K562 (cell line): ENCODE data around the gene UVRAG. TPM values are rescaled to one million over a fixed set of nuclear protein-coding genes. Genes with fewer than 3 reads are reported as not detected.

Source experiments
- BCL6 ChIP-seq: fragments of 250-450 bp; sonication (Bioruptor Pico); IDR thresholded peaks from 2 replicates; pipeline ENCODE4 v1.4.0; 2020
- ELF4 ChIP-seq: fragments of 450-650 bp; formaldehyde crosslinking; IDR thresholded peaks from 2 replicates; pipeline ENCODE4 v1.4.0; 2022; ENCODE audit warnings: missing genetic modification characterization
- ILF3 ChIP-seq: fragments of 450-650 bp; IDR thresholded peaks from 2 replicates; pipeline ENCODE4 v1.6.1; 2018; ENCODE audit warnings: antibody characterized with exemption, mild to moderate bottlenecking, moderate library complexity, borderline replicate concordance
- KDM5B ChIP-seq: fragments of 200-600 bp; sonication (generic); IDR thresholded peaks from 2 replicates; pipeline ENCODE4 v1.6.1; 2012; ENCODE audit warnings: low read depth, mild to moderate bottlenecking, moderate library complexity, low read length, control low read depth, inconsistent platforms; ENCODE audit not compliant: insufficient replicate concordance
- MXI1 ChIP-seq: IDR thresholded peaks from 2 replicates; pipeline ENCODE4 v1.6.1; 2011; ENCODE audit warnings: low read depth, mild to moderate bottlenecking, improper control_type of control experiment, low read length
- NR4A1 ChIP-seq, 2 experiments: fragments of 250-450 bp in 1 of 2; fragments of 450-650 bp in 1 of 2; sonication (Bioruptor Pico) in 1 of 2; IDR thresholded peaks; 2 replicates each; pipeline versions ENCODE4 v1.4.0 to v1.6.1; 2016 to 2020; ENCODE audit warnings: mild to moderate bottlenecking in 2 of 2, missing compliant biosample characterization in 1 of 2, missing genetic modification characterization in 1 of 2, moderate library complexity in 1 of 2
- PHB2 ChIP-seq: fragments of 450-650 bp; IDR thresholded peaks from 2 replicates; pipeline ENCODE4 v1.6.1; 2017; ENCODE audit warnings: low read depth
- SREBF1 ChIP-seq: fragments of 150-350 bp; IDR thresholded peaks from 2 replicates; pipeline ENCODE4 v1.6.1; 2014; ENCODE audit warnings: antibody characterized with exemption, low read depth, low read length, borderline replicate concordance
- TCF7 ChIP-seq: sonication (generic); IDR thresholded peaks from 2 replicates; pipeline ENCODE4 v1.6.1; 2016; ENCODE audit warnings: antibody characterized with exemption, borderline replicate concordance
- TRIM28 ChIP-seq: fragments of 450-650 bp; IDR thresholded peaks from 2 replicates; pipeline ENCODE4 v1.6.1; 2017
- YBX1 ChIP-seq: fragments of 450-650 bp; IDR thresholded peaks from 2 replicates; pipeline ENCODE4 v1.7.1; 2016; ENCODE audit warnings: mild to moderate bottlenecking
- ZFP36 ChIP-seq: fragments of 150-350 bp; IDR thresholded peaks from 2 replicates; pipeline ENCODE4 v1.6.1; 2018; ENCODE audit warnings: low read length, low read depth; ENCODE audit not compliant: partially characterized antibody
- ZMIZ1 ChIP-seq, 2 experiments: fragments of 150-350 bp in 1 of 2; IDR thresholded peaks; 2 replicates each; pipeline ENCODE4 v1.6.1; 2012 to 2016; ENCODE audit warnings: low read depth in 2 of 2, low read length in 2 of 2, mild to moderate bottlenecking in 1 of 2, moderate library complexity in 1 of 2
- ZNF133 ChIP-seq: fragments of 250-450 bp; sonication (Bioruptor Pico); IDR thresholded peaks from 2 replicates; pipeline ENCODE4 v1.4.0; 2020; ENCODE audit warnings: mild to moderate bottlenecking
- polyA plus RNA-seq, 8 experiments: library from polyadenylated mRNA; depleted of rRNA in 4 of 8; stranded (reverse) in 5 of 8; unstranded in 3 of 8; fragments of >200 nt; fragmentation: Nextera tagmentation in 2 of 8; fragmentation: Illumina TruSeq in 1 of 8; extraction: Ambion mirVana in 2 of 8; extraction: Trizol in 1 of 8; gene quantifications; 2 replicates each; pipeline versions ENCODE4 v1.2.1 to v1.2.3, GENCODE V29; 2011 to 2014; ENCODE audit warnings: inconsistent platforms in 1 of 8, missing spikeins in 1 of 8
- total RNA-seq, 7 experiments: library from RNA; depleted of rRNA in 6 of 7; stranded (reverse); fragments of >200 nt in 6 of 7; fragmentation: Illumina TruSeq in 2 of 7; extraction: Trizol in 2 of 7; gene quantifications; 2 replicates each; pipeline versions ENCODE4 v1.2.1 to v1.2.3, GENCODE V29; 2011 to 2021; ENCODE audit warnings: low replicate concordance in 1 of 7
- TF ChIP-seq, protein P1 (sequence below): fragments of 250-450 bp; sonication (Bioruptor Pico); IDR thresholded peaks from 2 replicates; pipeline ENCODE4 v1.6.1; 2021; ENCODE audit warnings: mild to moderate bottlenecking
- TF ChIP-seq, protein P2 (sequence below): fragments of 200-800 bp; sonication (Bioruptor generic); IDR thresholded peaks from 2 replicates; pipeline ENCODE4 v1.6.1; 2016; ENCODE audit warnings: missing genetic modification characterization, missing compliant biosample characterization

Gene UVRAG
- total and polyA plus RNA-seq, 9 of the 15 experiments (the other 6 are each of a cell fraction or from before 2014, with no cell fraction given): 3.1 to 17.8 (median 12.4) TPM

DNA sequence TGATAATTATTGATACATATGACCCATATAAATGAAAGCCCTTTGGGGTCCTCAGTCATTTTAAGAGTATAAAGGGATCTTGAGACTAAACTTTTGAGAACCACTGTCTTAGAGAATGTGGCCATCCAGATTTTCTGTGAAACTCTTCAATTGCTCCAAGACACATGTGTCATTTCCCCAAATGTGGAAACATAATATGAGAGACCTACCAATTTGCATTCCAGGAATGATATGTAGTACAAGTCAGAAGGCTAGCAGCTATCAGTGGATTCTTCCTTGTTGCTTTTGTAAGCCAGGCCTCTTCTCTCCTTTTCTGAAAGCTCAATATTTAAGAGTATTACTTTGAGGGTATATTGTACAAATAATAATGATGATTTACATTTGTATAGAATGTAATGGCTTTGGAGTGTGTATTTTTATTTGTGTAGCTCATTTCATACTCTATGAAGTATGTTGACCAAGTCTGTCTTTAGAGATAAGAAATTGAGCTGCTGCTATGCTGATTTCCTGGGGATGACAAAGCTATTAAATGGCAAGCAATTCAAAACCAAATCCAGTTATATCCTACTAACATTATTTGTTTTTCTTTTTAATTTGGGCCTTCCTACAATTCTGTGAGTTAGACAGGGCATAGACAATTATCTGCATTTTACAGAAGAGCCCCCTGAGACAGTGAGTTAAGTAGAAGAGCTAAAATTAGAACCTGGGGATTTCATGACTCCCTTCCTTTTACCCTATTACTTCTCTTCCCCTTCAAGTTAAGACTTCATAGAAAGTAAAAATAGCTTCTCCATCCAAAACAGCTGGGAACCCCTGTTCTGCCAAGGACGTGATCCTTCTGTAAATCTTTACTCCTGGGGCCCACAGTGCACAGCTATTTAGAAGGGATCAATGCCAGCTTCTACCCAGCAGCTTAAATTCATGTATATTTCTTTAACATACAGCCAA, 259.4 kb downstream of the UVRAG start (continued):
- TF ChIP-seq TCF7 (no peak), KDM5B (no peak), TRIM28 (no peak), PHB2 (no peak), MXI1 (no peak), YBX1 (no peak), ZNF133 (CRISPR knock-in tag) (no peak), BCL6 (CRISPR knock-in tag) (no peak), NR4A1 (CRISPR knock-in tag; IDR thresholded peaks at IDR 0.05) (no peak), NR4A1 (tag; IDR thresholded peaks at IDR 0.05) (no peak), ELF4 (CRISPR knock-in tag) (no peak), ILF3 (no peak), ZMIZ1 (IDR thresholded peaks at IDR 0.05; ENCODE audit: low read depth in 2 of 2, low read length in 2 of 2) (no peak), SREBF1 (no peak), ZFP36 (no peak)
- TF ChIP-seq, protein P1, sequence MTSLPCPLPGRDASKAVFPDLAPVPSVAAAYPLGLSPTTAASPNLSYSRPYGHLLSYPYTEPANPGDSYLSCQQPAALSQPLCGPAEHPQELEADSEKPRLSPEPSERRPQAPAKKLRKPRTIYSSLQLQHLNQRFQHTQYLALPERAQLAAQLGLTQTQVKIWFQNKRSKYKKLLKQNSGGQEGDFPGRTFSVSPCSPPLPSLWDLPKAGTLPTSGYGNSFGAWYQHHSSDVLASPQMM: no peak
- TF ChIP-seq, protein P2, sequence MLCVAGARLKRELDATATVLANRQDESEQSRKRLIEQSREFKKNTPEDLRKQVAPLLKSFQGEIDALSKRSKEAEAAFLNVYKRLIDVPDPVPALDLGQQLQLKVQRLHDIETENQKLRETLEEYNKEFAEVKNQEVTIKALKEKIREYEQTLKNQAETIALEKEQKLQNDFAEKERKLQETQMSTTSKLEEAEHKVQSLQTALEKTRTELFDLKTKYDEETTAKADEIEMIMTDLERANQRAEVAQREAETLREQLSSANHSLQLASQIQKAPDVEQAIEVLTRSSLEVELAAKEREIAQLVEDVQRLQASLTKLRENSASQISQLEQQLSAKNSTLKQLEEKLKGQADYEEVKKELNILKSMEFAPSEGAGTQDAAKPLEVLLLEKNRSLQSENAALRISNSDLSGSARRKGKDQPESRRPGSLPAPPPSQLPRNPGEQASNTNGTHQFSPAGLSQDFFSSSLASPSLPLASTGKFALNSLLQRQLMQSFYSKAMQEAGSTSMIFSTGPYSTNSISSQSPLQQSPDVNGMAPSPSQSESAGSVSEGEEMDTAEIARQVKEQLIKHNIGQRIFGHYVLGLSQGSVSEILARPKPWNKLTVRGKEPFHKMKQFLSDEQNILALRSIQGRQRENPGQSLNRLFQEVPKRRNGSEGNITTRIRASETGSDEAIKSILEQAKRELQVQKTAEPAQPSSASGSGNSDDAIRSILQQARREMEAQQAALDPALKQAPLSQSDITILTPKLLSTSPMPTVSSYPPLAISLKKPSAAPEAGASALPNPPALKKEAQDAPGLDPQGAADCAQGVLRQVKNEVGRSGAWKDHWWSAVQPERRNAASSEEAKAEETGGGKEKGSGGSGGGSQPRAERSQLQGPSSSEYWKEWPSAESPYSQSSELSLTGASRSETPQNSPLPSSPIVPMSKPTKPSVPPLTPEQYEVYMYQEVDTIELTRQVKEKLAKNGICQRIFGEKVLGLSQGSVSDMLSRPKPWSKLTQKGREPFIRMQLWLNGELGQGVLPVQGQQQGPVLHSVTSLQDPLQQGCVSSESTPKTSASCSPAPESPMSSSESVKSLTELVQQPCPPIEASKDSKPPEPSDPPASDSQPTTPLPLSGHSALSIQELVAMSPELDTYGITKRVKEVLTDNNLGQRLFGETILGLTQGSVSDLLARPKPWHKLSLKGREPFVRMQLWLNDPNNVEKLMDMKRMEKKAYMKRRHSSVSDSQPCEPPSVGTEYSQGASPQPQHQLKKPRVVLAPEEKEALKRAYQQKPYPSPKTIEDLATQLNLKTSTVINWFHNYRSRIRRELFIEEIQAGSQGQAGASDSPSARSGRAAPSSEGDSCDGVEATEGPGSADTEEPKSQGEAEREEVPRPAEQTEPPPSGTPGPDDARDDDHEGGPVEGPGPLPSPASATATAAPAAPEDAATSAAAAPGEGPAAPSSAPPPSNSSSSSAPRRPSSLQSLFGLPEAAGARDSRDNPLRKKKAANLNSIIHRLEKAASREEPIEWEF (CRISPR knock-in tag): no peak
